ENCODE results near the gene RAD51B.

- TF ChIP-seq CTCF (conservative IDR thresholded peaks at IDR 0.05; ENCODE audit: low read depth, low read length) = no peak
- TF ChIP-seq EZH2 (IDR thresholded peaks at IDR 0.05; ENCODE audit: borderline replicate concordance, low read depth, low read length, poor library complexity, severe bottlenecking) = no peak
These were observed 752.4 kb downstream of the RAD51B start for GRCh38 chr14:68571928-68572525.

Measured in A673 (cell line).